Endothelial cell of umbilical vein (primary cell): ENCODE measurements around the gene GTPBP4. TPM values are rescaled to one million over a fixed set of nuclear protein-coding genes. Genes with fewer than 3 reads are reported as not detected.

Experiments
- BruUV-seq: library from RNA; stranded (reverse); fragments of 400-500 nt; replicated peaks from 2 replicates; lab custom pipeline; 2021; lab: Mats Ljungman, UMichigan
- CTCF ChIA-PET: fragments of 300-600, 350-600 bp; sonication (Branson Sonifier 250); formaldehyde crosslinking; loops from one replicate; lab custom pipeline; 2021; ENCODE audit warnings: antibody characterized with exemption, inconsistent platforms; lab: Charles Lee
- POLR2A ChIA-PET: fragments of 300-600, 350-600 bp; sonication (Branson Sonifier 250); formaldehyde crosslinking; loops from one replicate; lab custom pipeline; 2021; ENCODE audit warnings: antibody characterized with exemption, inconsistent platforms; lab: Charles Lee
- DNase-seq: peaks from one replicate; pipeline ENCODE4 v3.0.0-alpha.2; 2011; ENCODE audit warnings: low read depth, low spot score
- FAIRE-seq: peaks from 2 replicates; lab custom pipeline; 2011; peaks lifted over from hg19 to GRCh38; lab: Jason Lieb, UNC
- H2AFZ ChIP-seq: 2 replicates; pipeline ENCODE4 v1.6.0; 2012; ENCODE audit warnings: low read depth, low read length, control low read depth, inconsistent platforms
- H3K27ac ChIP-seq: 2 replicates; pipeline ENCODE4 v1.5.1; 2011; ENCODE audit warnings: low read depth, mild to moderate bottlenecking, control low read depth, low read length, moderate library complexity; ENCODE audit not compliant: insufficient read depth
- H3K27me3 ChIP-seq, 2 experiments: 2 replicates each; pipeline versions ENCODE4 v1.6.0 to v1.6.1; 2011; ENCODE audit warnings: low read length in 2 of 2, mixed read lengths in 1 of 2; ENCODE audit not compliant: control insufficient read depth in 2 of 2, insufficient read depth in 2 of 2
- H3K36me3 ChIP-seq, 2 experiments: 2 replicates in 1 of 2; 3 replicates in 1 of 2; pipeline ENCODE4 v1.5.1; 2011; ENCODE audit warnings: low read length in 2 of 2, mild to moderate bottlenecking in 1 of 2, moderate library complexity in 1 of 2; ENCODE audit not compliant: control insufficient read depth in 2 of 2, insufficient read depth in 2 of 2; ENCODE audit errors: extremely low read depth in 1 of 2
- H3K4me1 ChIP-seq: 3 replicates; pipeline ENCODE4 v1.5.1; 2011; ENCODE audit warnings: mild to moderate bottlenecking, low read length; ENCODE audit not compliant: control insufficient read depth, insufficient read depth; ENCODE audit errors: extremely low read depth
- H3K4me2 ChIP-seq: 2 replicates; pipeline ENCODE4 v1.6.1; 2011; ENCODE audit warnings: low read length, control low read depth, mixed read lengths; ENCODE audit not compliant: insufficient read depth
- H3K4me3 ChIP-seq, 3 experiments: fragments of 200-600 bp in 1 of 3; sonication (generic), shearing (Covaris generic) in 1 of 3; replicated peaks in 1 of 3; 2 replicates each; pipeline ENCODE4 v1.5.1; 2011 to 2016; ENCODE audit warnings: control low read depth in 3 of 3, low read length in 3 of 3, mild to moderate bottlenecking in 2 of 3, inconsistent platforms in 1 of 3, low read depth in 1 of 3, moderate library complexity in 1 of 3; ENCODE audit not compliant: insufficient read depth in 1 of 3
- H3K79me2 ChIP-seq: 2 replicates; pipeline ENCODE4 v1.6.0; 2012; ENCODE audit warnings: low read length, inconsistent platforms; ENCODE audit not compliant: control insufficient read depth, insufficient read depth
- H3K9ac ChIP-seq: replicated peaks from 2 replicates; pipeline ENCODE3; 2011; ENCODE audit warnings: low read length, control low read depth; ENCODE audit not compliant: insufficient read depth; ENCODE audit errors: extremely low read depth
- H3K9me1 ChIP-seq: replicated peaks from 3 replicates; pipeline ENCODE4 v1.6.0; 2011; ENCODE audit warnings: mild to moderate bottlenecking, low read length; ENCODE audit not compliant: control insufficient read depth, insufficient read depth; ENCODE audit errors: extremely low read depth
- H3K9me3 ChIP-seq: replicated peaks from 2 replicates; pipeline ENCODE4 v1.5.1; 2012; ENCODE audit warnings: low read length, inconsistent platforms; ENCODE audit not compliant: control insufficient read depth, insufficient read depth
- H4K20me1 ChIP-seq: replicated peaks from 2 replicates; pipeline ENCODE3; 2011; ENCODE audit warnings: mild to moderate bottlenecking, low read length; ENCODE audit not compliant: control insufficient read depth, insufficient read depth; ENCODE audit errors: extremely low read depth
- CTCF ChIP-seq, 2 donors: IDR thresholded peaks; 1 replicate in 1 of 2; 2 replicates in 1 of 2; pipeline ENCODE4 v1.5.1; 2011; ENCODE audit warnings: low read length in 2 of 2, mild to moderate bottlenecking in 2 of 2, moderate library complexity in 2 of 2, control low read depth in 1 of 2, inconsistent platforms in 1 of 2, low read depth in 1 of 2; ENCODE audit not compliant: insufficient read depth in 1 of 2; ENCODE audit errors: extremely low read depth in 1 of 2
- EZH2 ChIP-seq: IDR thresholded peaks from 2 replicates; pipeline ENCODE4 v1.6.1; 2012; ENCODE audit warnings: borderline replicate concordance, low read depth, mild to moderate bottlenecking, moderate library complexity, low read length, inconsistent platforms; ENCODE audit not compliant: severe bottlenecking
- FOS ChIP-seq: IDR thresholded peaks from 2 replicates; pipeline ENCODE4 v1.6.1; 2011; ENCODE audit warnings: mild to moderate bottlenecking, low read length, moderate library complexity, borderline replicate concordance; ENCODE audit not compliant: insufficient read depth
- GATA2 ChIP-seq: IDR thresholded peaks from 2 replicates; pipeline ENCODE4 v1.7.0; 2011; ENCODE audit warnings: low read depth, mild to moderate bottlenecking, moderate library complexity, mixed read lengths, low read length; ENCODE audit not compliant: insufficient read length, insufficient read depth
- JUN ChIP-seq: IDR thresholded peaks from 2 replicates; pipeline ENCODE4 v1.6.1; 2011; ENCODE audit warnings: borderline replicate concordance, low read depth; ENCODE audit not compliant: insufficient read length, insufficient read depth
- MAX ChIP-seq: IDR thresholded peaks from 2 replicates; pipeline ENCODE4 v1.6.1; 2011; ENCODE audit not compliant: insufficient read depth, insufficient read length
- MYC ChIP-seq: IDR thresholded peaks from one replicate; pipeline ENCODE4 v1.6.1; 2011; ENCODE audit warnings: mild to moderate bottlenecking, low read depth, low read length
- POLR2A ChIP-seq: IDR thresholded peaks from 2 replicates; pipeline ENCODE4 v1.6.1; 2012; ENCODE audit warnings: low read depth, mild to moderate bottlenecking, control low read depth, low read length
- POLR2AphosphoS5 ChIP-seq: IDR thresholded peaks from 2 replicates; pipeline ENCODE4 v1.6.1; 2012; ENCODE audit warnings: low read depth, mild to moderate bottlenecking, control low read depth, low read length, moderate library complexity; ENCODE audit not compliant: insufficient read depth
- dilution Hi-C: fragments of 300-500 bp; cut with MboI; formaldehyde crosslinking; loops from one replicate; pipeline ENCODE4 v1.15.0; 2019; ENCODE audit warnings: low sequenced_read_pairs; ENCODE audit not compliant: extremely low pct_ligation_motif_present
- intact Hi-C: fragments of 100-400 bp; cut with micrococcal nuclease; formaldehyde crosslinking; loops from one replicate; pipeline ENCODE4 v1.10.0; 2022
- polyA plus RNA-seq, 4 experiments: library from polyadenylated mRNA; depleted of rRNA in 3 of 4; stranded (reverse) in 3 of 4; unstranded in 1 of 4; fragments of >200 nt; gene quantifications; 2 replicates each; pipeline versions ENCODE4 v1.2.1 to v1.2.3, GENCODE V29; 2011 to 2012; ENCODE audit warnings: missing spikeins in 1 of 4
- total RNA-seq: library from RNA; stranded (reverse); gene quantifications from 2 replicates; pipeline ENCODE4 v1.2.3, GENCODE V29; 2021

The GTPBP4 gene
- total and polyA plus RNA-seq, 2 donors (not counting 3 experiments of a cell fraction or from before 2014, with no cell fraction given) = 12.4 to 69.3 TPM

GRCh38 chr10:1048732-1049424 lies 60.6 kb downstream of the GTPBP4 start, which contains the start of gene IDI1:
TSS of gene IDI1 (minus strand) at chr10:1049119. CDS start at chr10:1049003, 116 bp downstream.
- dilution Hi-C loops = no loop called here
- ChIA-PET POLR2A (interaction anchor here (0.6 to 1.2 kb wide), 9 partner anchors 9 to 61 kb away, joined by 3 to 7 read pairs (median 4); no protein-coding TSS in a partner anchor), CTCF (interaction anchor here (1.0 to 2.0 kb wide), 4 partner anchors 14 to 37 kb away, joined by 4 to 12 read pairs (median 6); no protein-coding TSS in a partner anchor)
- no peak for TF ChIP-seq CTCF (IDR thresholded peaks at IDR 0.05; ENCODE audit: extremely low read depth in 1 of 2, insufficient read depth in 1 of 2, low read depth in 1 of 2, low read length in 2 of 2)
- no peak for TF ChIP-seq EZH2
- TF ChIP-seq MYC = no peak
- peak; percentile 48 for TF ChIP-seq MAX
- no peak for TF ChIP-seq GATA2
- peak; percentile 76 for TF ChIP-seq POLR2AphosphoS5
- peak; percentile 80 for TF ChIP-seq POLR2A
- TF ChIP-seq JUN = no peak
- TF ChIP-seq FOS = no peak
- FAIRE-seq (peak; percentile 92), DNase-seq (peak; percentile 98)
- Histone ChIP-seq H3K9ac (peak within 1 kb of the TSS; percentile 88), H3K79me2 (peaks cover 72% of the 10 kb centered on the region), H3K9me1 (no peaks in the 10 kb centered on the region), H3K4me1 (peaks cover 39% of the 10 kb centered on the region), H3K36me3 (peaks cover 0 to 4% of the 10 kb centered on the region in 2 experiments), H3K27me3 (no peaks in the 10 kb centered on the region), H3K4me3 (peak within 1 kb of the TSS; percentile 60 to 96 (median 86)), H4K20me1 (no peaks in the 10 kb centered on the region), H3K4me2 (peak within 1 kb of the TSS; percentile 96), H3K27ac (peak within 1 kb of the TSS; percentile 74), H2AFZ (peak within 1 kb of the TSS; percentile 10), H3K9me3 (no peaks in the 10 kb centered on the region)
- BruUV-seq = no TSS peak
- intact Hi-C loops = loop anchor here (1.0 to 5.0 kb wide), 4 partner anchors 8 to 118 kb away; partner anchors contain the start of genes GTPBP4 and LARP4B
